ENCODE measurements around the gene TSPAN18. TPM values are rescaled to one million over a fixed set of nuclear protein-coding genes. Genes with fewer than 3 reads are reported as not detected.

TSPAN18 gene
- total and polyA plus RNA-seq, 2 experiments from 2014 or later = 6.0 to 10.6 TPM

- TF ChIP-seq REST (IDR thresholded peaks at IDR 0.05; ENCODE audit: unreplicated experiment) (no peak), EZH2phosphoT487 (IDR thresholded peaks at IDR 0.05; ENCODE audit: unreplicated experiment) (no peak), ZNF331 (CRISPR knock-in tag; IDR thresholded peaks at IDR 0.05; ENCODE audit: low read depth) (no peak), ETS1 (IDR thresholded peaks at IDR 0.05) (no peak), STAT1 (IDR thresholded peaks at IDR 0.05; ENCODE audit: unreplicated experiment) (no peak), ZNF114 (CRISPR knock-in tag; IDR thresholded peaks at IDR 0.05) (no peak)
These were observed 122.7 kb downstream of the TSPAN18 start (continued) for GRCh38 chr11:44849424-44849823.

GRCh38 chr11:44849922-44850321 is 123.2 kb downstream of the TSPAN18 start:
- peaks cover 16% of the 10 kb centered on the region for H3K9me3 Mint-ChIP-seq
- no peak overlapping the region for H3K4me3 Mint-ChIP-seq
- DNase-seq (ENCODE audit: low spot score) (no peak), ATAC-seq (no peak)
- no peaks in the 10 kb centered on the region for H3K27me3 ChIP-seq (ENCODE audit: insufficient read depth)
- no peak for TF ChIP-seq STAT1 (IDR thresholded peaks at IDR 0.05; ENCODE audit: unreplicated experiment)
- no peak for TF ChIP-seq REST (IDR thresholded peaks at IDR 0.05; ENCODE audit: unreplicated experiment)
- TF ChIP-seq JUNB (IDR thresholded peaks at IDR 0.05; ENCODE audit: unreplicated experiment) = no peak
- no peak overlapping the region for H3K4me3 ChIP-seq
- peaks cover 9% of the 10 kb centered on the region for H3K4me1 ChIP-seq (ENCODE audit: insufficient read depth)
- peaks cover 4% of the 10 kb centered on the region for H3K36me3 ChIP-seq (ENCODE audit: insufficient read depth)
- H3K4me1 Mint-ChIP-seq = peaks cover 24% of the 10 kb centered on the region
- peaks cover 12% of the 10 kb centered on the region for H3K27me3 Mint-ChIP-seq (ENCODE audit: insufficient read depth, low read depth, poor library complexity)
- no peaks in the 10 kb centered on the region for H3F3A ChIP-seq (replicated peaks; ENCODE audit: low read depth)
- no peaks in the 10 kb centered on the region for H4K20me1 ChIP-seq (replicated peaks; ENCODE audit: insufficient read depth)
- H3K27ac ChIP-seq (ENCODE audit: low read depth) = no peak overlapping the region
- peaks cover 24% of the 10 kb centered on the region for H3K36me3 Mint-ChIP-seq (ENCODE audit: low read depth)
- H2AFZ ChIP-seq = no peak overlapping the region
- no peaks in the 10 kb centered on the region for H3K79me2 ChIP-seq (replicated peaks; ENCODE audit: insufficient read depth)
- no peak overlapping the region for H3K4me2 ChIP-seq
- H3K27ac Mint-ChIP-seq = no peak overlapping the region
- no peaks in the 10 kb centered on the region for H3K9me2 ChIP-seq (ENCODE audit: insufficient read depth)

Data from GM23338 (cell line).